Lung microvascular endothelial cell (primary cell): Measurements from ENCODE around the gene ABHD5. TPM values are rescaled to one million over a fixed set of nuclear protein-coding genes. Genes with fewer than 3 reads are reported as not detected.
"Not testable (repeated sequence)": the region's sequence is repeated elsewhere in the genome, so short reads cannot be mapped to it uniquely, and the experiment has no call there.

Source experiments
- DNase-seq, 2 donors: peaks; one replicate each; pipeline versions ENCODE4 v3.0.0 to v3.0.0-alpha.2; 2010; ENCODE audit warnings: low read depth in 2 of 2
- total RNA-seq: library from RNA; depleted of rRNA; stranded (reverse); fragments of >200 nt; gene quantifications from 2 replicates; pipeline ENCODE4 v1.2.1, GENCODE V29; 2014

Gene ABHD5
- total RNA-seq: 9.1 and 9.8 TPM in 2 replicates

- peak; percentile 95 to 97 for DNase-seq
Measured at GRCh38 chr3:43690400-43691119, at the start of gene ABHD5. Gene ABHD5 (plus strand): TSS chr3:43690938. CDS start chr3:43690993, 55 bp downstream.

GRCh38 chr3:43641306-43642114 lies 49.2 kb upstream of the ABHD5 start:
- DNase-seq: no peak

- DNase-seq: no peak
Measured at GRCh38 chr3:43644443-43644842, 46.3 kb upstream of the ABHD5 start.

GRCh38 chr3:43647331-43648166 lies 43.2 kb upstream of the ABHD5 start:
- DNase-seq: no peak

- DNase-seq: no peak
Measured at GRCh38 chr3:43648957-43649356, 41.8 kb upstream of the ABHD5 start.

GRCh38 chr3:43649365-43649968 lies 41.3 kb upstream of the ABHD5 start:
- peak in 1 of 2 donors; percentile 11 for DNase-seq

- no peak for DNase-seq
Measured at GRCh38 chr3:43650345-43650744, 40.4 kb upstream of the ABHD5 start.

- not testable (repeated sequence) for DNase-seq
Measured at GRCh38 chr3:43656390-43656789, 34.3 kb upstream of the ABHD5 start.

GRCh38 chr3:43659250-43659880 lies 31.4 kb upstream of the ABHD5 start:
- DNase-seq: no peak

- not testable (repeated sequence) for DNase-seq
Measured at GRCh38 chr3:43661376-43661775, 29.4 kb upstream of the ABHD5 start.

GRCh38 chr3:43665011-43665410 lies 25.7 kb upstream of the ABHD5 start:
- DNase-seq: not testable (repeated sequence)

- no peak for DNase-seq
Measured at GRCh38 chr3:43670635-43671522, 19.9 kb upstream of the ABHD5 start.

GRCh38 chr3:43674345-43675085 lies 16.2 kb upstream of the ABHD5 start:
- no peak for DNase-seq

GRCh38 chr3:43675593-43675992 lies 15.1 kb upstream of the ABHD5 start:
- DNase-seq: no peak

- no peak for DNase-seq
Measured at GRCh38 chr3:43676441-43676840, 14.3 kb upstream of the ABHD5 start.

- not testable (repeated sequence) for DNase-seq
Measured at GRCh38 chr3:43678375-43678774, 12.4 kb upstream of the ABHD5 start.

- not testable (repeated sequence) for DNase-seq
Measured at GRCh38 chr3:43678887-43679449, 11.8 kb upstream of the ABHD5 start.

GRCh38 chr3:43680857-43681256 lies 9.9 kb upstream of the ABHD5 start:
- not testable (repeated sequence) for DNase-seq

GRCh38 chr3:43684944-43685343 lies 5.8 kb upstream of the ABHD5 start:
- DNase-seq: no peak
